K562 (cell line): Measurements from ENCODE around the gene CDK5RAP3. TPM values are rescaled to one million over a fixed set of nuclear protein-coding genes. Genes with fewer than 3 reads are reported as not detected.

ENCODE experiments used
- ARID1B ChIP-seq: fragments of 450-650 bp; IDR thresholded peaks from 2 replicates; pipeline ENCODE4 v1.6.1; 2016; ENCODE audit warnings: antibody characterized with exemption, mild to moderate bottlenecking, inconsistent platforms
- BCOR ChIP-seq: fragments of 450-650 bp; IDR thresholded peaks from 2 replicates; pipeline ENCODE4 v1.6.1; 2016
- MAZ ChIP-seq, 2 experiments: fragments of 450-650 bp in 1 of 2; sonication (generic) in 1 of 2; formaldehyde crosslinking; IDR thresholded peaks in 1 of 2; conservative IDR thresholded peaks in 1 of 2; 2 replicates each; pipeline versions ENCODE4 v1.4.0 to v1.5.0; 2020; ENCODE audit warnings: mild to moderate bottlenecking in 1 of 2, missing genetic modification reagents in 1 of 2
- MCM2 ChIP-seq: fragments of 450-650 bp; IDR thresholded peaks from 2 replicates; pipeline ENCODE4 v1.6.1; 2017; ENCODE audit warnings: low read depth, mild to moderate bottlenecking
- NKRF ChIP-seq: fragments of 450-650 bp; IDR thresholded peaks from 2 replicates; pipeline ENCODE4 v1.6.1; 2016; ENCODE audit warnings: borderline replicate concordance
- NRF1 ChIP-seq, 2 experiments: fragments of 450-650 bp; IDR thresholded peaks in 1 of 2; conservative IDR thresholded peaks in 1 of 2; 2 replicates each; pipeline ENCODE4 v1.6.1; 2014; ENCODE audit warnings: mild to moderate bottlenecking in 2 of 2
- POLR2G ChIP-seq: fragments of 200-400 bp; formaldehyde crosslinking; IDR thresholded peaks from 2 replicates; pipeline ENCODE4 v1.6.1; 2017; ENCODE audit warnings: low read depth, mild to moderate bottlenecking, antibody characterized with exemption, low read length, moderate library complexity
- POLR3G ChIP-seq: IDR thresholded peaks from 2 replicates; pipeline ENCODE4 v1.6.1; 2011; ENCODE audit not compliant: insufficient read length, insufficient replicate concordance; ENCODE audit errors: extremely low read depth
- TCF15 ChIP-seq: fragments of 250-450 bp; sonication (Bioruptor Pico); IDR thresholded peaks from 2 replicates; pipeline ENCODE4 v1.8.0; 2022; ENCODE audit warnings: moderate library complexity, mild to moderate bottlenecking, inconsistent platforms
- ZBTB17 ChIP-seq: fragments of 450-650 bp; formaldehyde crosslinking; IDR thresholded peaks from 2 replicates; pipeline ENCODE4 v1.4.0; 2020; ENCODE audit warnings: mild to moderate bottlenecking
- ZFP30 ChIP-seq: fragments of 250-450 bp; sonication (Bioruptor Pico); IDR thresholded peaks from 2 replicates; pipeline ENCODE4 v1.8.0; 2022; ENCODE audit warnings: moderate library complexity, mild to moderate bottlenecking, inconsistent platforms, borderline replicate concordance
- ZNF133 ChIP-seq: fragments of 250-450 bp; sonication (Bioruptor Pico); IDR thresholded peaks from 2 replicates; pipeline ENCODE4 v1.4.0; 2020; ENCODE audit warnings: mild to moderate bottlenecking
- ZNF217 ChIP-seq: sonication (generic); formaldehyde crosslinking; IDR thresholded peaks from 2 replicates; pipeline ENCODE4 v1.8.0; 2022; ENCODE audit warnings: mild to moderate bottlenecking, missing genetic modification reagents
- ZNF224 ChIP-seq: sonication (generic); formaldehyde crosslinking; IDR thresholded peaks from 2 replicates; pipeline ENCODE4 v1.8.0; 2022; ENCODE audit warnings: mild to moderate bottlenecking, missing genetic modification reagents
- ZNF347 ChIP-seq: fragments of 450-650 bp; formaldehyde crosslinking; IDR thresholded peaks from 2 replicates; pipeline ENCODE4 v1.4.0; 2020; ENCODE audit warnings: low read depth, mild to moderate bottlenecking, moderate library complexity
- ZNF518B ChIP-seq: fragments of 250-450 bp; sonication (Bioruptor Pico); IDR thresholded peaks from 2 replicates; pipeline ENCODE4 v1.5.0; 2021; ENCODE audit warnings: mild to moderate bottlenecking, moderate library complexity
- ZNF592 ChIP-seq: fragments of 450-650 bp; IDR thresholded peaks from 2 replicates; pipeline ENCODE4 v1.6.1; 2017; ENCODE audit warnings: antibody characterized with exemption, mild to moderate bottlenecking
- polyA plus RNA-seq, 8 experiments: library from polyadenylated mRNA; depleted of rRNA in 4 of 8; stranded (reverse) in 5 of 8; unstranded in 3 of 8; fragments of >200 nt; fragmentation: Nextera tagmentation in 2 of 8; fragmentation: Illumina TruSeq in 1 of 8; extraction: Ambion mirVana in 2 of 8; extraction: Trizol in 1 of 8; gene quantifications; 2 replicates each; pipeline versions ENCODE4 v1.2.1 to v1.2.3, GENCODE V29; 2011 to 2014; ENCODE audit warnings: inconsistent platforms in 1 of 8, missing spikeins in 1 of 8
- total RNA-seq, 7 experiments: library from RNA; depleted of rRNA in 6 of 7; stranded (reverse); fragments of >200 nt in 6 of 7; fragmentation: Illumina TruSeq in 2 of 7; extraction: Trizol in 2 of 7; gene quantifications; 2 replicates each; pipeline versions ENCODE4 v1.2.1 to v1.2.3, GENCODE V29; 2011 to 2021; ENCODE audit warnings: low replicate concordance in 1 of 7

CDK5RAP3 gene
- total and polyA plus RNA-seq, 9 of the 15 experiments (the other 6 are each of a cell fraction or from before 2014, with no cell fraction given) = 44.2 to 202 (median 91.5) TPM

GRCh38 chr17:48026502-48027321 lies 55.8 kb downstream of the CDK5RAP3 start (continued):
- TF ChIP-seq ZNF133 (CRISPR knock-in tag) (no peak), ZNF224 (no peak), BCOR (peak; percentile 61; the same call in 1 of the 2 replicates), MCM2 (no peak), POLR3G (no peak), ZNF592 (no peak; the same call in 1 of the 2 replicates), ZBTB17 (CRISPR knock-in tag) (0 out of 2 replicates have a peak, but pooled peaks have one; percentile 45), ZFP30 (CRISPR knock-in tag) (no peak), ZNF217 (CRISPR knock-in tag) (no peak), TCF15 (CRISPR knock-in tag) (no peak), NRF1 (conservative IDR thresholded peaks at IDR 0.05 in 1 of 2, IDR thresholded peaks at IDR 0.05 in 1 of 2) (peak in 1 of 2 experiments; percentile 50; a peak in 2 of 4 replicates), ZNF518B (CRISPR knock-in tag) (no peak), POLR2G (0 out of 2 replicates have a peak, but pooled peaks have one; percentile 27), MAZ (CRISPR knock-in tag; conservative IDR thresholded peaks at IDR 0.05 in 1 of 2, IDR thresholded peaks at IDR 0.05 in 1 of 2) (0 out of 4 replicates have a peak, but pooled peaks have one; percentile 28 to 54), ARID1B (peak; percentile 25; the same call in 1 of the 2 replicates), ZNF347 (CRISPR knock-in tag) (no peak), NKRF (no peak)
